MM.1S (cell line): Measurements from ENCODE around the gene SHD.
"Not testable (repeated sequence)": the region's sequence is repeated elsewhere in the genome, so short reads cannot be mapped to it uniquely, and the experiment has no call there.

Experiments used
- DNase-seq: peaks from one replicate; pipeline ENCODE4 v3.0.0-alpha.2; 2015
- H2AFZ ChIP-seq: fragments of 300-600 bp; sonication (generic); 2 replicates; pipeline ENCODE4 v1.6.0; 2016; ENCODE audit warnings: antibody characterized with exemption, low read length
- H3F3A ChIP-seq: fragments of 300-600 bp; sonication (generic); 2 replicates; pipeline ENCODE4 v1.6.1; 2016; ENCODE audit warnings: mild to moderate bottlenecking, antibody characterized with exemption, low read length, moderate library complexity, mixed read lengths; ENCODE audit not compliant: insufficient read depth
- H3K27ac ChIP-seq: fragments of 300-600 bp; sonication (generic); 2 replicates; pipeline ENCODE4 v1.5.1; 2016; ENCODE audit warnings: mild to moderate bottlenecking, low read length
- H3K27me3 ChIP-seq: fragments of 300-600 bp; sonication (generic); replicated peaks from 2 replicates; pipeline ENCODE4 v1.6.0; 2016; ENCODE audit warnings: low read length; ENCODE audit not compliant: insufficient read depth
- H3K36me3 ChIP-seq: fragments of 300-600 bp; sonication (generic); replicated peaks from 2 replicates; pipeline ENCODE4 v1.6.1; 2016; ENCODE audit warnings: mild to moderate bottlenecking, low read length, mixed read lengths; ENCODE audit not compliant: insufficient read depth
- H3K4me1 ChIP-seq: fragments of 300-600 bp; sonication (generic); 2 replicates; pipeline ENCODE4 v1.6.1; 2016; ENCODE audit warnings: low read length, mixed read lengths
- H3K4me2 ChIP-seq: fragments of 300-600 bp; sonication (generic); 2 replicates; pipeline ENCODE4 v1.6.0; 2016; ENCODE audit warnings: low read depth, low read length
- H3K4me3 ChIP-seq: fragments of 300-600 bp; sonication (generic); 2 replicates; pipeline ENCODE4 v1.5.1; 2016; ENCODE audit warnings: low read length, mixed read lengths
- H3K79me2 ChIP-seq: fragments of 300-600 bp; sonication (generic); 2 replicates; pipeline ENCODE4 v1.6.1; 2016; ENCODE audit warnings: mixed run types, low read length, mixed read lengths
- H3K9ac ChIP-seq: fragments of 300-600 bp; sonication (generic); 2 replicates; pipeline ENCODE4 v1.6.1; 2016; ENCODE audit warnings: low read length, mixed read lengths
- H3K9me2 ChIP-seq: fragments of 300-600 bp; sonication (generic); replicated peaks from 2 replicates; pipeline ENCODE4 v1.6.1; 2016; ENCODE audit warnings: mild to moderate bottlenecking, low read length, mixed read lengths; ENCODE audit not compliant: insufficient read depth
- H3K9me3 ChIP-seq: fragments of 300-600 bp; sonication (generic); replicated peaks from 2 replicates; pipeline ENCODE4 v1.6.1; 2016; ENCODE audit warnings: mild to moderate bottlenecking, low read length, mixed read lengths; ENCODE audit not compliant: insufficient read depth
- H4K20me1 ChIP-seq: fragments of 300-600 bp; sonication (generic); 2 replicates; pipeline ENCODE4 v1.6.1; 2016; ENCODE audit warnings: mild to moderate bottlenecking, low read length, moderate library complexity, mixed read lengths; ENCODE audit not compliant: insufficient read depth
- CTCF ChIP-seq: fragments of 300-600 bp; sonication (generic); IDR thresholded peaks from 2 replicates; pipeline ENCODE4 v1.5.1; 2016; ENCODE audit warnings: antibody characterized with exemption, low read length, mixed read lengths
- EZH2 ChIP-seq: fragments of 300-600 bp; sonication (generic); optimal IDR thresholded peaks from 2 replicates; pipeline ENCODE3; 2017; ENCODE audit warnings: low read depth, mild to moderate bottlenecking, antibody characterized with exemption, low read length, mixed read lengths
- EZH2phosphoT487 ChIP-seq: fragments of 300-600 bp; sonication (generic); IDR thresholded peaks from 2 replicates; pipeline ENCODE4 v1.6.1; 2018; ENCODE audit warnings: antibody characterized with exemption, low read length

SHD gene

DNA sequence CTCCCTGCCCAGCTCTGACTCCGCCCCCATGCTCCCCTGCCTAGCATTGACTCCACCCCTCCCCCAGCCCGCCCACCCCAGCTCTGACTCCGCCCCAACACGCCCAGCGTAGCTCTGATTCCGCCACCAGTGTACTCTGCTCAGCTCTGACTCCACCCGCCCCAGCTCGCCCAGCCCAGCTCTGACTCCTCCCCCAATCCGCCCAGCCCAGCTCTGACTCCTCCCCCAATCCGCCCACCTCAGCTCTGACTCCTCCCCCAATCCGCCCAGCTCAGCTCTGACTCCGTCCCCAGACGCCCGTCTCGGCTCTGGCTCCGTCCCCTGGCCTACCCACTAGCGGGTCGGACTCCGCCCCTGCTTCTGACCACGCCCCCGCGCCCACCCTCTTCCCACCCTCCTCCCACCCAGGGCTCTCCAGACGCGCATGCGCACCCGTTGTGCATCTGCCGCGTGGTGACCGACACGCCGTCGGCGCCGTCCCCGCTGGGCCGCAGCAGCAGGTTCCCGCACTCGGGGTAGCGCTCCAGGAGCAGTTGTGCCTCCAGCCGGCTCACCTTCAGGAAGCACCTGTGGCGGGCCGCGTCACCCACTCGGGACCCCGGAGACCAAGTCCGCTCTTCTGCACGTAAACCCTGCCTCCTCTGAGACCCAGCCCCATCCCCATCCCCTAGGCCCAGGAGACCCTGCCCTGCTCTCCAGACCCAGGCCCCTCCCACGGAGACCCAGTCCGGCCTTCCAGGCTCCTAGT is 49.4 kb downstream of the SHD start:
- H3K36me3 ChIP-seq, result no peaks in the 10 kb centered on the region
- H3K4me2 ChIP-seq, result peak overlapping the region; percentile 63; the same call in 1 of the 2 replicates
- no peak for TF ChIP-seq CTCF
- no peak for TF ChIP-seq EZH2phosphoT487
- no peak for TF ChIP-seq EZH2
- no peaks in the 10 kb centered on the region for H4K20me1 ChIP-seq
- H3K9me2 ChIP-seq, result no peaks in the 10 kb centered on the region
- H3K27me3 ChIP-seq, result peaks cover 18% of the 10 kb centered on the region
- H3K79me2 ChIP-seq, result no peaks in the 10 kb centered on the region
- H3K9me3 ChIP-seq, result no peaks in the 10 kb centered on the region
- peak overlapping the region; percentile 55 for H3K4me3 ChIP-seq
- H3K4me1 ChIP-seq, result 0 out of 2 replicates have a peak, but pooled peaks cover 3% of the 10 kb centered on the region
- H3K27ac ChIP-seq, result peak overlapping the region; percentile 33; the same call in 1 of the 2 replicates
- peak overlapping the region; percentile 61 for H3K9ac ChIP-seq
- peak overlapping the region; percentile 22 for H2AFZ ChIP-seq
- no peaks in the 10 kb centered on the region for H3F3A ChIP-seq
- peak; percentile 88 for DNase-seq

GRCh38 chr19:4328991-4329681 is 50.1 kb downstream of the SHD start:
- H3K36me3 ChIP-seq, H3K4me1 ChIP-seq, H3F3A ChIP-seq, H3K79me2 ChIP-seq, DNase-seq, H4K20me1 ChIP-seq, H3K9me2 ChIP-seq, H3K9me3 ChIP-seq: not testable (repeated sequence)
- Histone ChIP-seq H3K9ac (peak overlapping the region; percentile 61), H3K4me2 (peak overlapping the region; percentile 28; the same call in 1 of the 2 replicates), H2AFZ (peak overlapping the region; percentile 22; the same call in 1 of the 2 replicates), H3K27ac (peak overlapping the region; percentile 33; the same call in 1 of the 2 replicates), H3K4me3 (peak overlapping the region; percentile 55), H3K27me3 (peaks cover 11% of the 10 kb centered on the region)

DNA sequence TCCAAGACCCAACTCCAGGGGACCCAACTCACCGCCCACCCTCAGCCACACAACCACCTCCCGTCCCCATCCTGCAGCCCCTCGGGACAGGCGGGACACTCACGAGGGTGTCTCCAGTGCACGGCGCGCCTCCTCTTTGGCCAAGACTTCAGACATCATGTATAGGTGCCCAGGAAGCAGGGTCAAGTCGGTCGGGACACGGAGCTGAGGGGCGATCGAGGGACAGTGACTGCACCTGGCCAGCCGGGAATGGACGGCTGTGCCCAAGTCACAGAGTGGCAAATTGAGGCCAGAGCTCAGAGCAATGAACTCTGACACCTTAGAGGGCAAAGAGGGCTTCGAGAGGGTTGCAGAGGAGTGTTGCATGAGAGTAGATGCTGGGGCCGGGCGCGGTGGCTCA is 50.8 kb downstream of the SHD start:
- Histone ChIP-seq H3K4me3 (no peak overlapping the region), H3K4me2 (no peak overlapping the region), H3F3A (no peaks in the 10 kb centered on the region), H3K9ac (no peak overlapping the region), H3K9me3 (no peaks in the 10 kb centered on the region), H3K9me2 (no peaks in the 10 kb centered on the region), H4K20me1 (no peaks in the 10 kb centered on the region), H3K4me1 (0 out of 2 replicates have a peak, but pooled peaks cover 3% of the 10 kb centered on the region), H3K79me2 (no peaks in the 10 kb centered on the region), H3K27ac (no peak overlapping the region), H3K27me3 (peaks cover 8% of the 10 kb centered on the region), H2AFZ (no peak overlapping the region), H3K36me3 (no peaks in the 10 kb centered on the region)
- TF ChIP-seq EZH2phosphoT487, result no peak
- no peak for TF ChIP-seq EZH2
- no peak for TF ChIP-seq CTCF
- no peak for DNase-seq
